ENCODE measurements around the gene DVL1.

DNA sequence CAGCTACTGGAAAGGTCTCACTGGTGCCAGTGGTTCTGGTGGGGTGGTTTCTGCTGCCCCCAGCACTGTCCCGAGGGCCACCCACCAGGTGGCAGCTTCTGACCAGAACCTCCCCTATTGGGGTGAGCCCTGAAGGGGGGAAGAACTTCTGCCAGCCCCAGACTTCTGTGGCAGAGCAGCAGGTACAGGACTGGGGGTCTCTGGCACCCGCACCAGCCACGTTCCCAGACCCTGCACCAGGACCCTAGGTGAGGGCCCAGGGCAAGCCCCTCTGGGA lies 39.2 kb downstream of the DVL1 start:
- no peak for TF ChIP-seq RAD51 (IDR thresholded peaks at IDR 0.05; ENCODE audit: borderline replicate concordance)
- no peak for TF ChIP-seq REL (CRISPR knock-in tag; conservative IDR thresholded peaks at IDR 0.05)
- TF ChIP-seq ZMAT3 (CRISPR knock-in tag; conservative IDR thresholded peaks at IDR 0.05), result no peak

All from HepG2 (cell line).